Measurements from ENCODE around the gene OR5AC2.

OR5AC2 gene

GRCh38 chr3:98086873-98087272, at the start of gene OR5AC2:
Gene OR5AC2, plus strand, starts transcription at chr3:98087173. Its CDS starts 0 bp downstream, at chr3:98087173.
- no peak for DNase-seq

- no peak for DNase-seq
Observed at GRCh38 chr3:98038286-98038685, 48.7 kb upstream of the OR5AC2 start.

- DNase-seq, result no peak
Observed at GRCh38 chr3:98038876-98039275, 48.1 kb upstream of the OR5AC2 start.

GRCh38 chr3:98039322-98040024, 47.5 kb upstream of the OR5AC2 start:
- DNase-seq, result peak; percentile 87

GRCh38 chr3:98041350-98041749, 45.6 kb upstream of the OR5AC2 start:
- no peak for DNase-seq

GRCh38 chr3:98048586-98048985, 38.4 kb upstream of the OR5AC2 start:
- no peak for DNase-seq

- no peak for DNase-seq
Observed at GRCh38 chr3:98049271-98049670, 37.7 kb upstream of the OR5AC2 start.

GRCh38 chr3:98056035-98056434, 30.9 kb upstream of the OR5AC2 start:
- DNase-seq, result no peak

GRCh38 chr3:98057631-98058030, 29.3 kb upstream of the OR5AC2 start:
- DNase-seq, result no peak

- no peak for DNase-seq
Observed at GRCh38 chr3:98058244-98058960, 28.6 kb upstream of the OR5AC2 start.

GRCh38 chr3:98068824-98069223, 18.1 kb upstream of the OR5AC2 start:
- no peak for DNase-seq

- no peak for DNase-seq
Observed at GRCh38 chr3:98070840-98071239, 16.1 kb upstream of the OR5AC2 start.

GRCh38 chr3:98073486-98073885, 13.5 kb upstream of the OR5AC2 start:
- no peak for DNase-seq

GRCh38 chr3:98095882-98096281, 8.9 kb downstream of the OR5AC2 start:
- DNase-seq, result no peak

- DNase-seq, result no peak
Observed at GRCh38 chr3:98099848-98100247, 12.9 kb downstream of the OR5AC2 start.

GRCh38 chr3:98108162-98108561, 21.2 kb downstream of the OR5AC2 start:
- DNase-seq, result no peak

- no peak for DNase-seq
Observed at GRCh38 chr3:98109807-98110549, 23.0 kb downstream of the OR5AC2 start.

GRCh38 chr3:98110550-98110908, 23.6 kb downstream of the OR5AC2 start:
- no peak for DNase-seq

- no peak for DNase-seq
Observed at GRCh38 chr3:98114264-98114663, 27.3 kb downstream of the OR5AC2 start.

- no peak for DNase-seq
Observed at GRCh38 chr3:98115717-98116116, 28.7 kb downstream of the OR5AC2 start.

GRCh38 chr3:98130421-98130820, 43.4 kb downstream of the OR5AC2 start, which contains the start of gene OR5H1:
Gene OR5H1, plus strand, starts transcription at chr3:98130721. Its CDS starts 1,977 bp downstream, at chr3:98132698.
- DNase-seq, result no peak

GRCh38 chr3:98136631-98137030, 49.7 kb downstream of the OR5AC2 start:
- DNase-seq, result no peak
